Measurements from ENCODE around the gene KRTCAP2.

Gene KRTCAP2

DNA sequence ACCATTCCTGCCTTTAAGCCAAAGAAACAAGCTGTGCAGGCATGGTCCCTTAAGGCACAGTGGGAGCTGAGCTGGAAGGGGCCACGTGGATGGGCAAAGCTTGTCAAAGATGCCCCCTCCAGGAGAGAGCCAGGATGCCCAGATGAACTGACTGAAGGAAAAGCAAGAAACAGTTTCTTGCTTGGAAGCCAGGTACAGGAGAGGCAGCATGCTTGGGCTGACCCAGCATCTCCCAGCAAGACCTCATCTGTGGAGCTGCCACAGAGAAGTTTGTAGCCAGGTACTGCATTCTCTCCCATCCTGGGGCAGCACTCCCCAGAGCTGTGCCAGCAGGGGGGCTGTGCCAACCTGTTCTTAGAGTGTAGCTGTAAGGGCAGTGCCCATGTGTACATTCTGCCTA, 38.8 kb downstream of the KRTCAP2 start:
- DNase-seq (ENCODE audit: low read depth, low spot score): no peak

DNA sequence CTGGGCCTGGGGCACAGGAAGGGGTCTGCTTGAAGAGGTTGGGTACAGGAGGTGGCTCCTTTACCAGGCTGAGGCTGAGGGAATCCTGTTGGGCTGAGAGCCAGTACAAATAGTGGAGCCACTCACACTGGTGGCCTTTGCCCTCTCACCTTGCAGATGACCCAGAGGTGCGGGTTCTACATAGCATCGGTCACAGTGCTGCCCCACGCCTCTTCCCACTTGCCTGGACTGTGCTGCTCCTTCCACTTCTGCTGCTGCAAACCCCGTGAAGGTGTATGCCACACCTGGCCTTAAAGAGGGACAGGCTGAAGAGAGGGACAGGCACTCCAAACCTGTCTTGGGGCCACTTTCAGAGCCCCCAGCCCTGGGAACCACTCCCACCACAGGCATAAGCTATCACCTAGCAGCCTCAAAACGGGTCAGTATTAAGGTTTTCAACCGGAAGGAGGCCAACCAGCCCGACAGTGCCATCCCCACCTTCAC, 39.3 kb downstream of the KRTCAP2 start:
- no peak for DNase-seq (ENCODE audit: low read depth, low spot score)

DNA sequence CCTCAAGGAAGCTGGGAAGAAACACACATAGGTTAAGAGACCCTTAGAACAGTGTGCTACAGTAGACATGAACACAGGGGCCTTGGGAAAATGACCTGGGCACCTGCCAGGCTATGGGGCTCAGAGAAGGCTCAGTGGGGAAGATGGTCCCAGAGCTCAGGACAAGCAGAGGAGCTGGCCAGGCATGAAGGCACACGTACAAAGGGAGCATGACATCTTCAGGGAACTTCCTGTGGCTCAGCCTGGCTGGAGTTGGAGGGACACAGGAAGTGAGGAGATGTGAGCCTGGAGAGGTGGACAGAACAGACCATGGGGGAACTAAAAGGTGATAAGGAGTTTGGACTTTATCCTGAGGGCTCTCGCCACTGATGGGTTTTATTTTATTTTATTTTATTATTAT, 41.2 kb downstream of the KRTCAP2 start:
- no peak for DNase-seq (ENCODE audit: low read depth, low spot score)

DNA sequence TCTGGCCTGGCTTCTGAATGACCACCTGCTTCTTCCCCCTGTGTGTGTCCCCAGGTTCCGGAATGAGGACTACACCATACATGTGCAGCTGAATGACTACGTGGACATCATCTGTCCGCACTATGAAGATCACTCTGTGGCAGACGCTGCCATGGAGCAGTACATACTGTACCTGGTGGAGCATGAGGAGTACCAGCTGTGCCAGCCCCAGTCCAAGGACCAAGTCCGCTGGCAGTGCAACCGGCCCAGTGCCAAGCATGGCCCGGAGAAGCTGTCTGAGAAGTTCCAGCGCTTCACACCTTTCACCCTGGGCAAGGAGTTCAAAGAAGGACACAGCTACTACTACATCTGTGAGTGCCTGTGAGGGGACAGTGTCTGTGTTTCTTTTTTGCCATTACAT, 41.8 kb downstream of the KRTCAP2 start:
- no peak for DNase-seq (ENCODE audit: low read depth, low spot score)

GRCh38 chr1:155130272-155131006, 42.7 kb downstream of the KRTCAP2 start:
- DNase-seq (ENCODE audit: low read depth, low spot score): no peak

DNA sequence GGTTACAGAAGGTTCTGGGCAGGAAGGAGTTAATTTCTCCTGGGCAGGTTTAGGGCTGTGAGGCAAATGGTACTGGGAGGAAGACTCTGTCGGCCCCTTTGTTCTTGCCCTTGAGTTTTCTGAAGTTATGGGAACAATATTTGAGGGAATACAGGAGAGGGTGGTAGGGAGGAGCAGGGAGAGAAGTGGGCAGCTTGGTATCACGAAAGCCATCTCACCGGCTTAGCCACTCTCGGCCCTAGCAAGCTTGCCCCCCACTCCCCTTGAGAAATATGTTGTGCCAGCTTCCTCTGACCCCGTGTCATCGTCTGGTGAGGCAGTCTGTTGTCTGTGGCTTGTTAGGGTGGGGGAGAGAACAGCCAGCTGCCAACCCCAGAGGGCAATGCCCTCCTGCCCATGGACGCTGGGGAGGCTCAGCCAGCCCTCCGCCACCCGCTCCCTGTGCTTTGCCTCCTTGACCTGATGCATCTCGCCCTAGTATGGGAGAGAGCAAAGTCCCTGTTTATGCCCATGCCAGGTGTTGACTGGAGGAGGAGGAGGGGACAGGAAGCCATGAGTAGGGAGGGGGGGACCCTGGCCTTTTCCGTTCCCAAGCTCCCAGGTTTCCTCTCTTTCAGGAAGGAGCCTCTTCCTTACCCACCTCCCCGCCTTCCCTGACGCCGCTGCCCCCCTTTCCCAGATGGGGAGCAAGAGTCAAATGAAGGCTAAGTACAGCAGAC, 44.2 kb downstream of the KRTCAP2 start:
- no peak for DNase-seq (ENCODE audit: low read depth, low spot score)

DNA sequence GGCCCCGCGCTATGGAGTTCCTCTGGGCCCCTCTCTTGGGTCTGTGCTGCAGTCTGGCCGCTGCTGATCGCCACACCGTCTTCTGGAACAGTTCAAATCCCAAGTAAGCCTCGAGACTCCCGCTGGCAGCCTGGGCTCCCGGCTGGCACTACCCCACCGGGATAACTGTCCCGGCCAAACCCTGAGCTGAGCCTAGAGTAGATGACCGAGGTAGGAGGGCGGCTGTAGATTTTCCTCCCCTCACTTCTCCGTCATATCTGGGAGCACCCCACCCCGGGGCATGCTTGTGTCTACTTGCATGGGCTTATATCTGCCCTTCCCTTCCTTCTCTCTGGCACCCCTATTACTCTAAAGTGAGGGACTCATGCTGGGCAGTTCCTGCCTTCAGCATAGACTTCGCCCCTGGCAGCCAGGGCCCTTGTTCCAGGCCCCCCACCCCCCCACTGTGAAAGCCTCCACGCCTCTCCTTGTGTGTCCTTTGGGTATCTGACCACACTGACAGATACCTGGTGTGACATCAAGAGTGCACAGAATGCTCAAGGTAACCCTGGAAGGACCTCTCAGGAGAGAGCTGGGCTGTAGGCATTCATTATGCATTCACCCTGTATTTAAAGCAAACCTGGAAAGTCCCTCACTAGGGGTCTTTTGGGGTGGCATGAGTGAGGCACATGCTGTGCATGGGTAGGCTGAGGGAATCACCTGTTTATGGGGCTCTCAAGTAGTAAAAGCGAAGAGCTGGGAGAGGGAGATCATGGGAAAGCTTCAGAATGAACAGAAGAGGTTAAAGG, 44.9 kb downstream of the KRTCAP2 start:
- no peak for DNase-seq (ENCODE audit: low read depth, low spot score)

GRCh38 chr1:155127105-155127966, 45.8 kb downstream of the KRTCAP2 start, which contains the start of gene EFNA1:
Gene EFNA1 (plus strand): TSS chr1:155127876. CDS start chr1:155127978, 102 bp downstream.
- no peak for DNase-seq (ENCODE audit: low read depth, low spot score)

DNA sequence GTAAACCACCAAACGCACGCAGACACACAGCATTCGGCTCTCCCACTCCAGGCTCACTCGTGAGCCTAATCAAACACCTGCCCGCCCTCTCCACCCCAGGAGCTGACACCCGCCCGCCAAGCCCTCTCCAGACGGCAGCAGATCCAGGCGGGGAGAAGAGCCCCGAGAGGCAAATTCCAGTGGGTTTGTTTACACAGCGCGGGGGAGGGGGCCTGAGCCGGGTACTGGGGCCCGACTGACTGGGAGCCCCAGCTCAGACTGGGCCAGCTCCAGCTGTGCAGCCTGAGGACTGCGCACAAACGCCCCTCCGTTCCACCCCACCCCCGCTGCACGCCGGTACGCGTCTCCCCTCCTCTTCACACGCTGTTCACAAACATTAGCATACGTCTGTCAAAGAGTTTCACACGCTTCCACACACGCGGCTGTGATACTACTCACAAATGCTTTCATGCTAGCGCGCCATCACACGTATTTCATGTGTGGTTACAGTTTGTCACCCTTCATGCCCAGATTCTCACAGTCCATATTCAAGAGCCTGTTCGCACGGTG, 46.5 kb downstream of the KRTCAP2 start:
- DNase-seq (ENCODE audit: low read depth, low spot score): no peak

- DNase-seq (ENCODE audit: low read depth, low spot score): no peak
Observed at GRCh38 chr1:155125946-155126555, 47.1 kb downstream of the KRTCAP2 start.

DNA sequence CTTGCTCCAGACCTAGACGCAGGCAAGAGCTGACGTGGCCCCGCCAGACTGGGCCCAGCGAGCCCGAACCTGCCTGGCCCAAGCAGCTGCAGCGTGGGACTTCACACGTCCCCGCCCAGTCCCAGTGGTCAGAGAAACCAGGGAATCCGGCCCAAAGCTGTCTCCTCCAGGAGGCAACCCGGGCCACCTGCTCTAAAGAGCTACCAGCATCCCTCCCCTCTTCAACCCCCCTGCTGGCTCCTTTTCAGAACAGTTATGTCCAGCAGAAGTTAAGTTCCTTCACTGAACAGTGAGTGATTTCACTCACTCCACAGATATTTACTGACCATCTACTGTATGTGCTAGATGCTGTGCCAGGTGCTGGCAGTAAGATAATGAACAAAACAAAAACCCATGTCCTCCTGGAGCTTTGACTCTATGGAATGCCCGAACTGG, 47.6 kb downstream of the KRTCAP2 start:
- no peak for DNase-seq (ENCODE audit: low read depth, low spot score)

DNA sequence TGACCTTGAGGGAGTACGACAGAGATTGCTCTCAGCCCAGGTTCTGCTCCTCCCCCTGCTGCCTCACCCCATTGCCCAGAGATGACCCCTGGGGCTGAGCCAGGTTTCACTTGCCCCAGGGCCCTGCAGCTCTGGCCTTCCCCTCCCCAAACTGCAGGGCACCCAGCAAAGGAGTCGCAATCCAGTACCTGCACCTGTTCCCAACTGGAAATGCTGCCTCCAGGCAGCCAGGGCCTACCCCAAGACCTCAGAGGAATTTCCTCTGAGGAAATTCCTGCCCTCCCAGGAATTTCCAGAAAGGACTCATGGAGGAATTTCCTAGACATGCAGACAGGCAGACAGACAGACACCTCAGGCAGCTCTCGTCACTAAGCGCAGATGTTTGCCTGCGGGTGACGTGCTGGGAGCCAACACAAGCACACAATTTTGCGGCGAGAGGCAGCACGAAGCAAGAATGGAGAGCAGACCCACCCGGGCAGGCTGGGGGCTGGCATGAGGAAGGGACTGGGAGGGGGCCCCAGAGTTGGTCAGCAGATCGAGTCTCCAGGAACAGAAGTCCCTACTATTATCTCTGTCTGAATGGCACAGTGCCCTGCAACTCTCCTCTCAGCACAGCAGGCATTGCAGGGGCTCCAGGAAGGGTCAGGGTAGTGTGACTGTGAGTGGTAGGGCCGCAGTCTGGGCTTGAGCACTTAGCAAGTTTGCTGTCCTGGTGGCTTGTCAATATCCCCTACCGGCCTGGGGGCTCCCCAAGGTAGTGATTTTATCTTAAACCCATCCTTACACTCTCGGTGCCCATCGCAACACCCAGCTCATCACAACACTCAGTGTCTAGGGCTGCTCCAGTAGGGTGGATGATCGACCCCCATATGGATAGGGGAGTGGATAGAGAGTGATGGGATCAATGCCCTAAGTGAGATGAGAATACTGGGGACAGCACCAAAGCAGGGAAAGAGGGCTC, 48.3 kb downstream of the KRTCAP2 start:
- no peak for DNase-seq (ENCODE audit: low read depth, low spot score)

DNA sequence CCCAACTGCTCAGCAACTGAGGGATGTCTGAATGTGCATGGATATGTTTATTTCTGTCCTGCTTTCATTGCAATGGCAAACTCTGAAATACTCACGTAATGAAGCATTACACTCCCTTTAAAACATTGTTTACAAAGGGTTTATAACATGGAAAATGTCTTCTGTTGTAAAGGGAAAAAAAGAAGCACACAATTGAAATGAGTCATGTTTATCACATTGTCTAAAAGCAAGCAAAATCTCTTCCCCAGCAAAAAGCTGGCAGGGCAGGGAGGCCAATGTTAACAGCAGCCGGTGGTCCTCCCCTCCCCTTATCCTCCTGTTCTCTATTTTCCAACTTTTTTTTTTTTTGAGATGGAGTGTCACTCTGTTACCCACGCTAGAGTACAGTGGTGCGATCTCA, 49.3 kb downstream of the KRTCAP2 start:
- DNase-seq (ENCODE audit: low read depth, low spot score): no peak

DNA sequence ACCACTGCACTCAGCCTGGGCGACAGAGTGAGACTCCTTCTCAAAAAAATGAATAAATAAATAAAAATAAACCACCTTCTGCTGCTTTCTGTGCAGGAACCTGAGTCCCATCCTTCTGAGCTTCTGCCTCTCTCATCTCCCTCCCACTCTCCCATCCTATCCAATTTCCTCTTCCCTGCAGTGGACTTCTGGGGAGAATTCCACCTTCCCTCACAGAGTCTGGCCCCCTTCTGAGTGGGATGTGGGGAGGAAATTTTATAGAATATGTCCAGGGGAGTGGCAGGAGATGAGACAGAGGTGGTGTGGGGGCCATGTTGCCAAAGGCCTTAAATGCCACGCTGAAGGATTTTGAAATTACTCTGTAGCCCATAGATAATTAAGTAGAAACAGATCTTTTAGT, 50.8 kb downstream of the KRTCAP2 start:
- no peak for DNase-seq (ENCODE audit: low read depth, low spot score)

- DNase-seq (ENCODE audit: low read depth, low spot score): no peak
Observed at GRCh38 chr1:155121249-155121648, 51.9 kb downstream of the KRTCAP2 start.

DNA sequence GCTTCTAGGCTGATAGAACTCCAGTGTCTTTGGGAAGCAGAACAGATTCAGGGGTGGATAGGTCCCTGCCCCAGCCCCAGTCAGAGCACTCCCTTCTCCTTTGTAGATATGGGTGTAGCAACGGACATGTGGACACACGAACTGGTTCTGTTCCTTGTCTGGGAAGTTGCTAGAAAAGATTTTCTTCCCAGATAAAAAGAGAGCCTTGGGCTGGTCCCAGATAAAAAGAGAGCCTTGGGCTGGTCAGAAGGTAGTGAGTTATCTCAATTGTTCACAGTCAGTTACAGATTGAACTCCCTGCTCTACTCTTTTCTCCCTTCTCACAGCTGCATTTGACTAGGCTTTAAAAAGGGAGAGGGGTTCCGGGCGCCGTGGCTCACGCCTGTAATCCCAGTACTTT, 52.9 kb downstream of the KRTCAP2 start:
- DNase-seq (ENCODE audit: low read depth, low spot score): no peak
